Measurements from ENCODE around the gene INS. TPM values are rescaled to one million over a fixed set of nuclear protein-coding genes. Genes with fewer than 3 reads are reported as not detected.

Gene INS
- total and polyA plus RNA-seq, 2 of the 13 experiments (the other 11 are each of a cell fraction or from before 2014, with no cell fraction given), result not detected

- TF ChIP-seq, protein P1, sequence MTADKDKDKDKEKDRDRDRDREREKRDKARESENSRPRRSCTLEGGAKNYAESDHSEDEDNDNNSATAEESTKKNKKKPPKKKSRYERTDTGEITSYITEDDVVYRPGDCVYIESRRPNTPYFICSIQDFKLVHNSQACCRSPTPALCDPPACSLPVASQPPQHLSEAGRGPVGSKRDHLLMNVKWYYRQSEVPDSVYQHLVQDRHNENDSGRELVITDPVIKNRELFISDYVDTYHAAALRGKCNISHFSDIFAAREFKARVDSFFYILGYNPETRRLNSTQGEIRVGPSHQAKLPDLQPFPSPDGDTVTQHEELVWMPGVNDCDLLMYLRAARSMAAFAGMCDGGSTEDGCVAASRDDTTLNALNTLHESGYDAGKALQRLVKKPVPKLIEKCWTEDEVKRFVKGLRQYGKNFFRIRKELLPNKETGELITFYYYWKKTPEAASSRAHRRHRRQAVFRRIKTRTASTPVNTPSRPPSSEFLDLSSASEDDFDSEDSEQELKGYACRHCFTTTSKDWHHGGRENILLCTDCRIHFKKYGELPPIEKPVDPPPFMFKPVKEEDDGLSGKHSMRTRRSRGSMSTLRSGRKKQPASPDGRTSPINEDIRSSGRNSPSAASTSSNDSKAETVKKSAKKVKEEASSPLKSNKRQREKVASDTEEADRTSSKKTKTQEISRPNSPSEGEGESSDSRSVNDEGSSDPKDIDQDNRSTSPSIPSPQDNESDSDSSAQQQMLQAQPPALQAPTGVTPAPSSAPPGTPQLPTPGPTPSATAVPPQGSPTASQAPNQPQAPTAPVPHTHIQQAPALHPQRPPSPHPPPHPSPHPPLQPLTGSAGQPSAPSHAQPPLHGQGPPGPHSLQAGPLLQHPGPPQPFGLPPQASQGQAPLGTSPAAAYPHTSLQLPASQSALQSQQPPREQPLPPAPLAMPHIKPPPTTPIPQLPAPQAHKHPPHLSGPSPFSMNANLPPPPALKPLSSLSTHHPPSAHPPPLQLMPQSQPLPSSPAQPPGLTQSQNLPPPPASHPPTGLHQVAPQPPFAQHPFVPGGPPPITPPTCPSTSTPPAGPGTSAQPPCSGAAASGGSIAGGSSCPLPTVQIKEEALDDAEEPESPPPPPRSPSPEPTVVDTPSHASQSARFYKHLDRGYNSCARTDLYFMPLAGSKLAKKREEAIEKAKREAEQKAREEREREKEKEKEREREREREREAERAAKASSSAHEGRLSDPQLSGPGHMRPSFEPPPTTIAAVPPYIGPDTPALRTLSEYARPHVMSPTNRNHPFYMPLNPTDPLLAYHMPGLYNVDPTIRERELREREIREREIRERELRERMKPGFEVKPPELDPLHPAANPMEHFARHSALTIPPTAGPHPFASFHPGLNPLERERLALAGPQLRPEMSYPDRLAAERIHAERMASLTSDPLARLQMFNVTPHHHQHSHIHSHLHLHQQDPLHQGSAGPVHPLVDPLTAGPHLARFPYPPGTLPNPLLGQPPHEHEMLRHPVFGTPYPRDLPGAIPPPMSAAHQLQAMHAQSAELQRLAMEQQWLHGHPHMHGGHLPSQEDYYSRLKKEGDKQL (CRISPR knock-in tag; IDR thresholded peaks at IDR 0.05; ENCODE audit: low read depth), result no peak
- TF ChIP-seq NFE2 (CRISPR knock-in tag; IDR thresholded peaks at IDR 0.05) (no peak), TAF1 (CRISPR knock-in tag; IDR thresholded peaks at IDR 0.05) (no peak), MEIS2 (CRISPR knock-in tag; IDR thresholded peaks at IDR 0.05) (no peak), SMYD3 (CRISPR knock-in tag; IDR thresholded peaks at IDR 0.05) (0 out of 2 replicates have a peak, but pooled peaks have one; percentile 11), TAF15 (IDR thresholded peaks at IDR 0.05; ENCODE audit: low read depth, low read length, poor library complexity, severe bottlenecking) (no peak), ZNF605 (CRISPR knock-in tag; IDR thresholded peaks at IDR 0.05) (peak; percentile 31; the same call in 1 of the 2 replicates), ZSCAN25 (CRISPR knock-in tag; IDR thresholded peaks at IDR 0.05) (peak; percentile 89), HOXA7 (CRISPR knock-in tag; IDR thresholded peaks at IDR 0.05) (peak; percentile 18; the same call in 1 of the 2 replicates), CSRNP1 (CRISPR knock-in tag; IDR thresholded peaks at IDR 0.05) (0 out of 2 replicates have a peak, but pooled peaks have one; percentile 78), ZNF781 (CRISPR knock-in tag; IDR thresholded peaks at IDR 0.05; ENCODE audit: borderline replicate concordance, not compliant biosample characterization) (peak; percentile 76), BRD4 (CRISPR knock-in tag; IDR thresholded peaks at IDR 0.05) (no peak), ZNF839 (CRISPR knock-in tag; IDR thresholded peaks at IDR 0.05; ENCODE audit: borderline replicate concordance) (no peak), CBX1 (IDR thresholded peaks at IDR 0.05; ENCODE audit: low read depth) (no peak), ZNF619 (CRISPR knock-in tag; IDR thresholded peaks at IDR 0.05) (peak; percentile 54; the same call in 1 of the 2 replicates), HDAC1 (CRISPR knock-in tag; IDR thresholded peaks at IDR 0.05) (no peak; the same call in 1 of the 2 replicates)
- TF ChIP-seq, protein P2, sequence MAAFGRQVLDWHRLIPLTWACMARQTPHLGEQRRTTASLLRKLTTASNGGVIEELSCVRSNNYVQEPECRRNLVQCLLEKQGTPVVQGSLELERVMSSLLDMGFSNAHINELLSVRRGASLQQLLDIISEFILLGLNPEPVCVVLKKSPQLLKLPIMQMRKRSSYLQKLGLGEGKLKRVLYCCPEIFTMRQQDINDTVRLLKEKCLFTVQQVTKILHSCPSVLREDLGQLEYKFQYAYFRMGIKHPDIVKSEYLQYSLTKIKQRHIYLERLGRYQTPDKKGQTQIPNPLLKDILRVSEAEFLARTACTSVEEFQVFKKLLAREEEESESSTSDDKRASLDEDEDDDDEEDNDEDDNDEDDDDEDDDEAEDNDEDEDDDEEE (CRISPR knock-in tag; IDR thresholded peaks at IDR 0.05), result peak; percentile 19; the same call in 1 of the 2 replicates
- TF ChIP-seq, protein P3, sequence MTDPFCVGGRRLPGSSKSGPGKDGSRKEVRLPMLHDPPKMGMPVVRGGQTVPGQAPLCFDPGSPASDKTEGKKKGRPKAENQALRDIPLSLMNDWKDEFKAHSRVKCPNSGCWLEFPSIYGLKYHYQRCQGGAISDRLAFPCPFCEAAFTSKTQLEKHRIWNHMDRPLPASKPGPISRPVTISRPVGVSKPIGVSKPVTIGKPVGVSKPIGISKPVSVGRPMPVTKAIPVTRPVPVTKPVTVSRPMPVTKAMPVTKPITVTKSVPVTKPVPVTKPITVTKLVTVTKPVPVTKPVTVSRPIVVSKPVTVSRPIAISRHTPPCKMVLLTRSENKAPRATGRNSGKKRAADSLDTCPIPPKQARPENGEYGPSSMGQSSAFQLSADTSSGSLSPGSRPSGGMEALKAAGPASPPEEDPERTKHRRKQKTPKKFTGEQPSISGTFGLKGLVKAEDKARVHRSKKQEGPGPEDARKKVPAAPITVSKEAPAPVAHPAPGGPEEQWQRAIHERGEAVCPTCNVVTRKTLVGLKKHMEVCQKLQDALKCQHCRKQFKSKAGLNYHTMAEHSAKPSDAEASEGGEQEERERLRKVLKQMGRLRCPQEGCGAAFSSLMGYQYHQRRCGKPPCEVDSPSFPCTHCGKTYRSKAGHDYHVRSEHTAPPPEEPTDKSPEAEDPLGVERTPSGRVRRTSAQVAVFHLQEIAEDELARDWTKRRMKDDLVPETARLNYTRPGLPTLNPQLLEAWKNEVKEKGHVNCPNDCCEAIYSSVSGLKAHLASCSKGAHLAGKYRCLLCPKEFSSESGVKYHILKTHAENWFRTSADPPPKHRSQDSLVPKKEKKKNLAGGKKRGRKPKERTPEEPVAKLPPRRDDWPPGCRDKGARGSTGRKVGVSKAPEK (CRISPR knock-in tag; IDR thresholded peaks at IDR 0.05; ENCODE audit: borderline replicate concordance), result no peak
Observed at GRCh38 chr11:2128511-2129307, 32.3 kb downstream of the INS start (continued).

All from HepG2 (cell line).